ENCODE measurements around the gene CRISP3. TPM values are rescaled to one million over a fixed set of nuclear protein-coding genes. Genes with fewer than 3 reads are reported as not detected.
"Not testable (repeated sequence)": the region's sequence is repeated elsewhere in the genome, so short reads cannot be mapped to it uniquely, and the experiment has no call there.

Gene CRISP3
- not detected in 2 replicates for total RNA-seq (2014; rRNA removed; shearing (Covaris generic))

- DNase-seq (ENCODE audit: low read depth): no peak
Measured at GRCh38 chr6:49744259-49744658, at the start of gene CRISP3. Gene CRISP3, minus strand, starts transcription at chr6:49744388. Its CDS starts 21 bp downstream, at chr6:49744367.

DNA sequence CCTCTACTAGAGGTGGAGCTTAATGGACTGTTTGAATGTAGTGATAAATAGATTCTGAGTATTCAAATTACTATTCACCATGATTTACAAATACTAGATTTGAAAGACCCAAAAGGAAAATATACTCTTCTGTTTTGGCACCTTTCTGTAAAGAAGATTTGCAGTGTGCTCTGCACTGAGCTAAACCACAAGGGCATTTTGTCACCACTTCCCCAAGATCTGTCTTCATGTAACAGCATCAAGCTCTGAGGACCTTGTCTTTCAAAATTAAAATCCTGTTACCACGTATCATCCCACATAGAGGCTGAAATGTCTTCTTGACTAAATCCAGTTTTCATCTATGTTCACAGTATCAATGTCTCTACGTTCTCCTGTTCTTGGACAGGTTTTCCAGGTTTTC, 46.2 kb upstream of the CRISP3 start:
- no peak for DNase-seq (ENCODE audit: low read depth)

- peak; percentile 9 for DNase-seq (ENCODE audit: low read depth)
Measured at GRCh38 chr6:49787176-49787575, 43.0 kb upstream of the CRISP3 start, which contains the start of gene PGK2. Gene PGK2, minus strand, starts transcription at chr6:49787285. Its CDS starts 98 bp downstream, at chr6:49787187.

GRCh38 chr6:49784272-49784671, 40.1 kb upstream of the CRISP3 start:
- no peak for DNase-seq (ENCODE audit: low read depth)

GRCh38 chr6:49782725-49783124, 38.5 kb upstream of the CRISP3 start:
- no peak for DNase-seq (ENCODE audit: low read depth)

GRCh38 chr6:49782293-49782692, 38.1 kb upstream of the CRISP3 start:
- no peak for DNase-seq (ENCODE audit: low read depth)

DNA sequence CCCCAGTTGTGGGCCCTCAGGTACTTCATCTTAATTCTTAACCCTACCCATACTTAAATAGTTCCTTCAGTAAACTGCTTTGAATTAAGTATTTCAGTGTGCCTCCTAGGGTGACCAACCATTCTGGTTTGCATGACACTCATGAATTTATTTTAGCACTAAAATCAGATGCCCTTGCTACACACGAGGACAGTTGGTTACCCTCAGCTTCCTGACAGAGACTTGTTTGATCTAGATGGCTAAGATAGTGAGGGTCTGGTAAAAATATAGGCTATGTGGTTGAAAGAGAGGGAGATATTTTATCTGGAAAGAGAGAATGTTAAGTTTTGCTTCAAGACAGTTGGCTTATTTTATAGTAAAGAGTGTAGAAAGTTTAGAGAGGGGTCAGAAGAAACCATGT, 32.3 kb upstream of the CRISP3 start:
- DNase-seq (ENCODE audit: low read depth): no peak

DNA sequence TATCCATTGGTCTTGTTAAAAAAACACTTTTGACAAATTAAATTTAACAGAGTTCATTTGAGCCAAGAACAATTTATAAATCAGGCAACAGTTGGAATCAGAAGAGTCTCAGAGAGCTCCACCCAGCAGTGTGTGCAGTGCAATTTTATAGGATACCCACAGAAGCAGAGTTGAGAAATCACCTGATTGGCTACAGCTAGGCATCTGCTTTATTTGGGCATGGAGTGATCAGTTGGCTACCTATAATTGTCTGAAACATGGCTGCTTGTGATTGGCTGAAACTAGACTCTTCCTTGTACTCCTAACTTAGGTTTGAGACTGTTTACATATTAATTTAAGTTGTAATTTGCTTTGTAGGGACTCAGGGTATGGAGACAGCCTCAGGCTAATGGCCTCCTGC, 30.9 kb upstream of the CRISP3 start:
- DNase-seq (ENCODE audit: low read depth): no peak

GRCh38 chr6:49772285-49772684, 28.1 kb upstream of the CRISP3 start:
- DNase-seq (ENCODE audit: low read depth): no peak

- no peak for DNase-seq (ENCODE audit: low read depth)
Measured at GRCh38 chr6:49766762-49767161, 22.6 kb upstream of the CRISP3 start.

DNA sequence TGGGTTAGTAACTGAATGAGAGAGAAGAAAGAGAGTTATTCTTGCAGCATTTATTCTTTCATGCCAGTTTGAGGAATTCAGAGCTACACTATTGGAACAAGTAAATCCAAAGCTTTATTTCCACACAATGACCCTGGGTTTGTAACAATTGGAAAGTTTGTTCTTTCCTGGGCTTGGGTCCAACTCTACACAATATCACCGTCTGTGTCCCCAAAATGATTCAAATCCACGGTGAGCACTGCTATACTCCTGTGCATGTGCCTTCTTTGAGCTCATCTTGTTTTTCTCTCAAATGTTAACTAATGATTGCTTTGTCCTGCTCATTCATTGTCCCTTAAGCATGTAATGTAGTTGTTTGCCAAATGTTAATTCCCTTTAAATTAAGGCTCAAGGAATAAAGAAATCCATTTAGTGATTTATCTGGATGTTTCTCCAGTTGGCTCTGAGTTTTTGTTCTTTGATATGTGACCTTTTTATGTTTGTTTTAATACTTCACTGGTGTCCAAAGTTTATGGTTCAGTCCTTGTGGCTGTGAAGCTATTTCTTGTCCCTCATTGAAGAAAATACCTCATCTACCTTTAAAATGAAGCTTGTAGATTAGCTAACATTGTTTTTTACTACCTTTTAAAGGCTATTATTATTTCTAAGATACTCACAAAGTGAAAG, 20.5 kb upstream of the CRISP3 start:
- DNase-seq (ENCODE audit: low read depth): no peak

DNA sequence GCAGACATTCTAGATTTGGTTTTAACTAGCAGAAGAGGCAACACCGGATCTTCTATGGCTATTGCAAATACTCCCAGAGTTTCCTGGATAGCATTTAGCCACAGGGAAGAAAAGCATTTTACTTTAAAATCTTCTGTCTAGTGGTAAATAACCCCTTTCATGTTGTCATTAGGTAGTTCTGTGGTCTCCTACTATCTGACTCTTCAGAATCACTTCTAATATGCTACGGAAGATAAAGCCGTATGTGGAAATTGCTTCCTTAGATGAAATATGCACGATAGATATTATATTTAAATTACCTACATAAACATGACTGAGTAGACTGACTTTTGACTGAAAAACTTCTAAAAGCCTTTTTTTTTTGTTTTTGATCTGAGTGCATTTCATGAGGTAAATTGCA, 759 bp downstream of the CRISP3 start:
- DNase-seq (ENCODE audit: low read depth): no peak

- no peak for DNase-seq (ENCODE audit: low read depth)
Measured at GRCh38 chr6:49739423-49739822, 4.8 kb downstream of the CRISP3 start.

DNA sequence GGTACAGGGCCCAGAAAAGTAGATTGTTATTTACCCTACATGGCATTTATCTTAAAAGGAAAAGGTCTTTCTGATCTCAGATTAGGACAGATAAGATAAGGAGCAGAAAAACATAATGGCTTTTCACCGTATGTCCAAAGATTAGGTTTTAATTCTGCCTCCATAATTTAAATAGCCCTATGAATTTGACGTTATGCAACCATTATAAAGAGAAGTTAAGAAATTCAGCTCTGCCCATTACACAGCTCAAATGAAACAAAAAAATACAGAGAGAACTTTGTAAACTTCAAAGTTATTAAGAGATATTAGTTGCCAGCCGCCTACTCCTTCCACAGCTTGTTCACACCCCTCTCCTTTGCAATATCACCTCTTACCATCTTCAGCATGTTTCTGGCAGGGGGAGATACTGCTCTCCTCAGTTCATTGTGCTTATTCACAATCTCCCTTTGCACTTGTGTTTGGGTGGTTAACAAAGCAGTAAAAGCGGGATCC, 8.1 kb downstream of the CRISP3 start:
- DNase-seq (ENCODE audit: low read depth): no peak

DNA sequence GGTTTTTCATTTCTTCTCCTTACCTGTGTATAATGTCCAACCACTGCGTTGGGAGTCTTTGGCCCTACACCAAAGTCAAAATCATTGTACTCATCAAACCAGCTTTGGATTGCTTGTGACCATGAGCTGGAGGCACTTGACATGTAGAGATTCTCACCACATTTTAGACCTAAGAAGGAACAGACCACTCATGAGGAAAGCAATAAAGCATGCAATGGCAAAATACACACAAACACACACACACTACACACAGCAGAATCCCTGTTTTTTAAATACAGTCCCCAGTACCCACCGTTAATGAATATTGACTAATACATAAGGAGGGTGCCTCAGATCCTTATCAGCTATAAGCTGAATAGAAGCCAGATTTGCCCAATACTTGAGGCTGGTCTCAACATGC, 10.5 kb downstream of the CRISP3 start:
- DNase-seq (ENCODE audit: low read depth): no peak

DNA sequence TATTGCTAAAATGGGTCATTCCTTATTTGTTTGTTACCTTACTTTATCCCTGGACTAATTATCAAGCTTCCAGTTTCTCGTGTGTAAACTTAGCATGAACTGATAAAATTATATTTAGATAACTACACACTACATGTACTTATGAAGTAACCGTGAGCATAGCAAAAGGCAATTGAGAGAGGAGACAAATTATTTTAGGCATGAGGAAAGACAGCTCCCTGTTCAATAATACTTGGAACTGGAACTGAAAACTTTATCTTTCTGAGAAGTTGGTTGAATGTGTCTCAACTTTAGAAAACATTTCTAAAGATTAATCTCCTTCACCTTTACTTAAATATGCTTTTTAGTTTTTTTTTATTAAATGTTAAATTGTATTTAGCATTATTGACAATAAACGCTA, 11.4 kb downstream of the CRISP3 start:
- no peak for DNase-seq (ENCODE audit: low read depth)

- no peak for DNase-seq (ENCODE audit: low read depth)
Measured at GRCh38 chr6:49730251-49730650, 13.9 kb downstream of the CRISP3 start.

DNA sequence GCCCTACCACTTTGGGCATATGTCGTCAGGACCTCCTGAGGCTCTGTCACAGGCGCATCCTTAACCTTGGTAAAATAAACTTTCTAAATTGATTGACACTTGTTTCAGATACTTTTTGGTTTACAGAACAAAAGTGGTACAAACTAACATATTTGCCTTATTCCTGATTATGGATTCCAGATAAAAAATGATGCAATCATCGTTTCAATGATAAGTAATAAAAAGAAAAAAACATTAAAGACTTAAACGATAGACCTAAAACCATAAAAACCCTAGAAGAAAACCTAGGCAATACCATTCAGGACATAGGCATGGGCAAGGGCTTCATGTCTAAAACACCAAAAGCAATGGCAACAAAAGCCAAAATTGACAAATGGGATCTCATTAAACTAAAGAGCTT, 20.3 kb downstream of the CRISP3 start:
- not testable (repeated sequence) for DNase-seq (ENCODE audit: low read depth)

DNA sequence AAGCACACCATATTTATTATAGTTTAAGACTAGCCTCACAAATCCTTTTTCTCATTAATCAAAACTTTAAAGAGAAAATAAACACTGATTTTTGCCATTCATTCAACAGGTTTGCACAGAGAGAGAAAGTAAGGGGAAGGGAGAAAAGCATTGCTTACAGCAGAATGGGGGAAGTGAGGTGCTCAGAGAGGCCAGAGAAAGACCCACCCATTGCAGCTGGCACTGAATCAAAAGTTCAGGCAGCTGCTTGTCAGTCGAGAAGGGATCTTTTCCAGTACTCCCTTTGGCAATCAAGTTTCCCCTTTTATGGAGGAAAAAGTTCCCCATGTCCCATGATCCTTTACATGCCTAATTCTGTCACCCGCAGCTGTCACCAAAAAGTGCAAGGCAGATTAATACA, 22.9 kb downstream of the CRISP3 start:
- DNase-seq (ENCODE audit: low read depth): no peak

- DNase-seq (ENCODE audit: low read depth): no peak
Measured at GRCh38 chr6:49720372-49720771, 23.8 kb downstream of the CRISP3 start.

DNA sequence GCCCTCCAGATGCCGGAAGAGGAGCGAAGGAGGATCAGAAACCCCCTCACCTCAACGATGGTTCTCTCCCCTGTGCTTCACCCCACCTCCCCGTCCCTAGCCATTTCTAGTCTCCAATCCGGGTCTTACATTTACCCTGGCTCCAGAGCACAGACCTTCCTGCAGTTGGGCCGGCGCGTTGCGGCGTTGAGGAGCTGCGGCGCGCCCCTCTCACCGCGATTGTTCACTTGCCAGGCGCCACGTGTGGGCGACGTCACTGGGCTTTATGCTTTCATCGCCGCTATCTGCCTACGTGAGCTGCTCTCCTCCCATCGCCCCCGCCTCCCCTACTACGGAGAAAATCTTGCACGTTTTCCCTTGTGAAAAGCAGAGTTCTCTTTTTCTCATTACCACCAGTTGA, 30.8 kb downstream of the CRISP3 start, which contains the start of gene CRISP2:
Gene CRISP2, minus strand, starts transcription at position 198 of the 400 bp plus-strand sequence. CDS start 4,347 bp downstream, outside the sequence.
- DNase-seq (ENCODE audit: low read depth): no peak

DNA sequence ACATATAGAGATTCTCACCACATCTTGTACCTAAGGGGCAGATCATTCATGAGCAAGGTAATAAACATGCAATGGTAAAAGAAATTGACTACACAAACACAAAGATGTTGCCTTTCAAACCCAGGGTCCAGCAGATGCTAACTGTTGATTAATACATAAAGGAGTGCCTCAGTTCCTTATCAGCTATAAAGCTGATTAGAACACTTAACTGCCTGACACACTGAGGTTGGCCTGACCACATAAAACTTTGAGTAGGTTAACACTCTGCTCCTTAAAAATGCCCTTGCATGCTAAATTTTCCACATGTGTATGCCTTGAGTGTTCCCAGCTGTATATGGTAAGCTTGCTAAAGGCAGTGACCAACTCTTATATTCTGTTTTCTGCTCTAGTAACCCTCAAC, 45.7 kb downstream of the CRISP3 start:
- DNase-seq (ENCODE audit: low read depth): no peak

GRCh38 chr6:49693512-49693911, 50.7 kb downstream of the CRISP3 start:
- DNase-seq (ENCODE audit: low read depth): no peak

DNA sequence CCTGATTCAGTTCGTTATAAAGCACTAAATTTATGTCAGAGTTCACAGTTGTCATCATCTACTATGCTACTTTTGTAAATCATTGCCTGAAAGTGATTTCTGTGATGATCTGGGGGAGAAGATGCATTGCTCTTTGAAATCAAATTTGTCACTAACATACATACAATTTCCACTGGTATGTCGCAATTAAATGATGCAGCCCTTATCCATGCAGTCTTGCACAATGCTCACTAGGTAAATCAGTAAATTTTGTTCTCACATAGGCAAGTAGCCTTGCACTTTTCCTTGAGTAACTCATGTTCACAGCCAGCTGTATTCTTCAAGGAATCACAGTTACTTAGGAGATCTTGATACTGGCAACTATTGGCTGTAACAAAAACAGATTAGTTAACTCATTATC, 51.7 kb downstream of the CRISP3 start:
- no peak for DNase-seq (ENCODE audit: low read depth)
